NCI-H510A (cell line): ENCODE results near the gene TMSB4X.
A peak's percentile ranks its signal among the peaks of the same experiment; 100 is the strongest.
"Not testable (repeated sequence)": the region's sequence is repeated elsewhere in the genome, so short reads cannot be mapped to it uniquely, and the experiment has no call there.

Experiments
- DNase-seq: peaks from one replicate; lab custom pipeline; 2025; lab: John Stamatoyannopoulos, UW

Gene TMSB4X

GRCh38 chrX:12974796-12975669 lies at the start of gene TMSB4X:
TMSB4X (plus strand) TSS chrX:12975110.
- DNase-seq, result peak; percentile 46

GRCh38 chrX:12929701-12930100 lies 45.2 kb upstream of the TMSB4X start:
- no peak for DNase-seq

- DNase-seq, result no peak
Observed at GRCh38 chrX:12930150-12930549, 44.8 kb upstream of the TMSB4X start.

- no peak for DNase-seq
Observed at GRCh38 chrX:12932244-12932643, 42.7 kb upstream of the TMSB4X start.

- DNase-seq, result no peak
Observed at GRCh38 chrX:12934850-12935249, 40.1 kb upstream of the TMSB4X start.

GRCh38 chrX:12936947-12937346 lies 38.0 kb upstream of the TMSB4X start:
- DNase-seq, result no peak

- DNase-seq, result not testable (repeated sequence)
Observed at GRCh38 chrX:12940471-12940870, 34.4 kb upstream of the TMSB4X start.

- not testable (repeated sequence) for DNase-seq
Observed at GRCh38 chrX:12943592-12943991, 31.3 kb upstream of the TMSB4X start.

GRCh38 chrX:12944452-12944851 lies 30.5 kb upstream of the TMSB4X start:
- DNase-seq, result not testable (repeated sequence)

GRCh38 chrX:12945494-12945893 lies 29.4 kb upstream of the TMSB4X start:
- no peak for DNase-seq

GRCh38 chrX:12946406-12946805 lies 28.5 kb upstream of the TMSB4X start:
- DNase-seq, result no peak

- peak; percentile 48 for DNase-seq
Observed at GRCh38 chrX:12946838-12947544, 27.9 kb upstream of the TMSB4X start.

- no peak for DNase-seq
Observed at GRCh38 chrX:12947545-12948235, 27.2 kb upstream of the TMSB4X start.

GRCh38 chrX:12948495-12948894 lies 26.4 kb upstream of the TMSB4X start:
- DNase-seq, result no peak

GRCh38 chrX:12949205-12949926 lies 25.5 kb upstream of the TMSB4X start:
- no peak for DNase-seq

GRCh38 chrX:12949927-12950656 lies 24.8 kb upstream of the TMSB4X start:
- DNase-seq, result no peak

- no peak for DNase-seq
Observed at GRCh38 chrX:12950851-12951594, 23.9 kb upstream of the TMSB4X start.

GRCh38 chrX:12951595-12951975 lies 23.3 kb upstream of the TMSB4X start:
- DNase-seq, result no peak

- DNase-seq, result no peak
Observed at GRCh38 chrX:12953420-12953819, 21.5 kb upstream of the TMSB4X start.

GRCh38 chrX:12954376-12954775 lies 20.5 kb upstream of the TMSB4X start:
- no peak for DNase-seq

GRCh38 chrX:12954981-12955380 lies 19.9 kb upstream of the TMSB4X start:
- DNase-seq, result no peak
